ENCODE results near the gene DAAM1. TPM values are rescaled to one million over a fixed set of nuclear protein-coding genes. Genes with fewer than 3 reads are reported as not detected.

Gene DAAM1
- polyA plus RNA-seq, 3 donors: 3.2 to 6.3 (median 4.4) TPM

GRCh38 chr14:59225281-59225680, 36.8 kb downstream of the DAAM1 start:
- H3K79me2 ChIP-seq (ENCODE audit: insufficient read depth, low read length): no peaks in the 10 kb centered on the region

GRCh38 chr14:59228421-59228820, 40.0 kb downstream of the DAAM1 start:
- Histone ChIP-seq H3K4me2 (replicated peaks; ENCODE audit: extremely low read depth, low read length, poor library complexity, severe bottlenecking) (no peak overlapping the region), H2AFZ (ENCODE audit: insufficient read depth, low read depth, low read length, poor library complexity, severe bottlenecking) (no peak overlapping the region), H3K9me3 (replicated peaks in 1 of 2; ENCODE audit: control insufficient read depth in 1 of 2, insufficient read depth in 1 of 2, low read length in 2 of 2) (no peaks in the 10 kb centered on the region), H3K4me3 (replicated peaks in 1 of 3; ENCODE audit: low read depth in 2 of 3, low read length in 3 of 3) (no peak overlapping the region), H3K9ac (ENCODE audit: insufficient read depth, low read length, poor library complexity, severe bottlenecking) (no peak overlapping the region), H3K36me3 (replicated peaks in 1 of 2; ENCODE audit: control insufficient read depth in 1 of 2, insufficient read depth in 2 of 2, low read length in 2 of 2) (no peaks in the 10 kb centered on the region), H3K79me2 (ENCODE audit: insufficient read depth, low read length) (no peaks in the 10 kb centered on the region), H3K4me1 (ENCODE audit: control insufficient read depth in 1 of 2, insufficient read depth in 2 of 2, low read length in 2 of 2) (no peaks in the 10 kb centered on the region), H3K27ac (ENCODE audit: low read depth in 1 of 2, low read length in 2 of 2) (no peak overlapping the region), H3K27me3 (ENCODE audit: control insufficient read depth in 2 of 2, insufficient read depth in 2 of 2, low read length in 2 of 2) (no peaks in the 10 kb centered on the region), H4K20me1 (ENCODE audit: insufficient read depth, low read length) (no peaks in the 10 kb centered on the region)
- Mint-ChIP-seq H3K27me3 (ENCODE audit: low read depth in 3 of 3) (no peaks in the 10 kb centered on the region), H3K27ac (no peak overlapping the region), H3K9me3 (no peaks in the 10 kb centered on the region), H3K4me1 (peaks cover 8% of the 10 kb centered on the region), H3K4me3 (no peak overlapping the region), H3K36me3 (no peaks in the 10 kb centered on the region)
- no peak for DNase-seq
- no peak for TF ChIP-seq CTCF (IDR thresholded peaks at IDR 0.05)
- no CpG with 5 or more reads among the region's 3 CpGs for WGBS (ENCODE audit: insufficient coverage)
- intact Hi-C loops (cut with micrococcal nuclease): no loop called here

More at GRCh38 chr14:59225281-59225680, 36.8 kb downstream of the DAAM1 start:
- Histone ChIP-seq H2AFZ (ENCODE audit: insufficient read depth, low read depth, low read length, poor library complexity, severe bottlenecking) (no peak overlapping the region), H3K9ac (ENCODE audit: insufficient read depth, low read length, poor library complexity, severe bottlenecking) (no peak overlapping the region), H3K27ac (ENCODE audit: low read depth in 1 of 2, low read length in 2 of 2) (no peak overlapping the region), H3K4me3 (replicated peaks in 1 of 3; ENCODE audit: low read depth in 2 of 3, low read length in 3 of 3) (no peak overlapping the region), H3K4me1 (ENCODE audit: control insufficient read depth in 1 of 2, insufficient read depth in 2 of 2, low read length in 2 of 2) (no peaks in the 10 kb centered on the region), H3K36me3 (replicated peaks in 1 of 2; ENCODE audit: control insufficient read depth in 1 of 2, insufficient read depth in 2 of 2, low read length in 2 of 2) (no peaks in the 10 kb centered on the region), H4K20me1 (ENCODE audit: insufficient read depth, low read length) (no peaks in the 10 kb centered on the region), H3K4me2 (replicated peaks; ENCODE audit: extremely low read depth, low read length, poor library complexity, severe bottlenecking) (no peak overlapping the region), H3K27me3 (ENCODE audit: control insufficient read depth in 2 of 2, insufficient read depth in 2 of 2, low read length in 2 of 2) (no peaks in the 10 kb centered on the region), H3K9me3 (replicated peaks in 1 of 2; ENCODE audit: control insufficient read depth in 1 of 2, insufficient read depth in 1 of 2, low read length in 2 of 2) (no peaks in the 10 kb centered on the region)
- Mint-ChIP-seq H3K27me3 (ENCODE audit: low read depth in 3 of 3) (no peaks in the 10 kb centered on the region), H3K4me3 (no peak overlapping the region), H3K36me3 (no peaks in the 10 kb centered on the region), H3K4me1 (peaks cover 8% of the 10 kb centered on the region), H3K9me3 (peaks cover 0 to 3% (median 0%) of the 10 kb centered on the region in 7 donors), H3K27ac (no peak overlapping the region)
- intact Hi-C loops (cut with micrococcal nuclease): no loop called here
- no peak for TF ChIP-seq CTCF (IDR thresholded peaks at IDR 0.05)
- 100% methylated on average over 1 of the region's 2 CpGs for WGBS (ENCODE audit: insufficient coverage)
- DNase-seq: no peak
